GM12878 (cell line): ENCODE results near the gene NAALADL2. TPM values are rescaled to one million over a fixed set of nuclear protein-coding genes. Genes with fewer than 3 reads are reported as not detected.

Experiments used
- ATAC-seq: fragments of 200-7000 bp; cut with Tn5 transposase; 3 replicates; pipeline ENCODE4 v1.9.1; 2020; ENCODE audit warnings: mild to moderate bottlenecking, moderate library complexity
- BruUV-seq: library from RNA; stranded (reverse); fragments of 400-500 nt; replicated peaks from 2 replicates; lab custom pipeline; 2021; lab: Mats Ljungman, UMichigan
- CTCF ChIA-PET: fragments of 300-600 bp; sonication (Branson Sonifier 250); formaldehyde crosslinking; extraction: SDS; loops from one replicate; lab custom pipeline; 2021; ENCODE audit warnings: inconsistent platforms; lab: Yijun Ruan, JAX
- POLR2A ChIA-PET: fragments of 350-600 bp; formaldehyde crosslinking; extraction: SDS; loops from one replicate; lab custom pipeline; 2021; ENCODE audit warnings: inconsistent platforms; lab: Charles Lee
- RAD21 ChIA-PET: fragments of 300-600 bp; sonication (Branson Sonifier 250); formaldehyde crosslinking; loops from one replicate; lab custom pipeline; 2023; ENCODE audit warnings: antibody characterized with exemption; ENCODE audit not compliant: unreplicated experiment; lab: Charles Lee
- SMC1A ChIA-PET: fragments of 300-600 bp; sonication (Branson Sonifier 250); formaldehyde crosslinking; loops from one replicate; lab custom pipeline; 2023; ENCODE audit not compliant: unreplicated experiment, uncharacterized antibody; lab: Charles Lee
- DNase-seq: peaks from one replicate; pipeline ENCODE4 v3.0.0-alpha.2; 2011; ENCODE audit warnings: low read depth, low spot score
- FAIRE-seq: peaks from 3 replicates; lab custom pipeline; 2011; peaks lifted over from hg19 to GRCh38; lab: Jason Lieb, UNC
- H2AFZ ChIP-seq: 2 replicates; pipeline ENCODE4 v1.6.0; 2011; ENCODE audit warnings: low read depth, low read length, control low read depth; ENCODE audit not compliant: control insufficient read depth
- H3K27ac ChIP-seq: 2 replicates; pipeline ENCODE4 v1.5.1; 2011; ENCODE audit warnings: control low read depth; ENCODE audit not compliant: control insufficient read depth, insufficient read depth
- H3K27me3 ChIP-seq, 2 experiments: replicated peaks in 1 of 2; 2 replicates each; pipeline versions ENCODE4 v1.6.0 to v1.6.1; 2011; ENCODE audit warnings: low read length in 1 of 2; ENCODE audit not compliant: control insufficient read depth in 2 of 2, insufficient read depth in 2 of 2
- H3K36me3 ChIP-seq, 2 experiments: 2 replicates each; pipeline ENCODE4 v1.5.1; 2011; ENCODE audit warnings: low read length in 1 of 2; ENCODE audit not compliant: control insufficient read depth in 2 of 2, insufficient read depth in 2 of 2
- H3K4me1 ChIP-seq: 2 replicates; pipeline ENCODE4 v1.6.1; 2011; ENCODE audit warnings: mild to moderate bottlenecking, low read length, moderate library complexity, mixed read lengths; ENCODE audit not compliant: control insufficient read depth, insufficient read depth
- H3K4me2 ChIP-seq: 2 replicates; pipeline ENCODE4 v1.6.0; 2011; ENCODE audit warnings: control low read depth; ENCODE audit not compliant: control insufficient read depth, insufficient read depth
- H3K4me3 ChIP-seq: fragments of 200-600 bp; sonication (generic); 2 replicates; pipeline ENCODE4 v1.5.1; 2016
- H3K79me2 ChIP-seq: 2 replicates; pipeline ENCODE4 v1.6.0; 2011; ENCODE audit warnings: low read length; ENCODE audit not compliant: control insufficient read depth, insufficient read depth
- H3K9ac ChIP-seq: 2 replicates; pipeline ENCODE4 v1.8.0; 2011; ENCODE audit warnings: low read length, control low read depth, mixed read lengths; ENCODE audit not compliant: control insufficient read depth, insufficient read depth
- H3K9me3 ChIP-seq: replicated peaks from 3 replicates; pipeline ENCODE4 v1.5.1; 2011; ENCODE audit warnings: mild to moderate bottlenecking, low read length; ENCODE audit not compliant: control insufficient read depth, insufficient read depth
- H4K20me1 ChIP-seq: 2 replicates; pipeline ENCODE4 v1.6.0; 2011; ENCODE audit not compliant: control insufficient read depth, insufficient read depth
- CEBPB ChIP-seq, 2 experiments: fragments of 150-350 bp in 1 of 2; IDR thresholded peaks; 2 replicates each; pipeline ENCODE4 v1.6.1; 2012 to 2014; ENCODE audit warnings: low read depth in 2 of 2, low read length in 2 of 2, borderline replicate concordance in 1 of 2, inconsistent platforms in 1 of 2
- E4F1 ChIP-seq: fragments of 450-650 bp; IDR thresholded peaks from 2 replicates; pipeline ENCODE4 v1.6.1; 2018; ENCODE audit warnings: borderline replicate concordance, mild to moderate bottlenecking; ENCODE audit not compliant: partially characterized antibody
- EED ChIP-seq: sonication (generic); IDR thresholded peaks from 2 replicates; pipeline ENCODE4 v1.6.1; 2016; ENCODE audit warnings: antibody characterized with exemption, low read depth
- HSF1 ChIP-seq: fragments of 150-350 bp; IDR thresholded peaks from 2 replicates; pipeline ENCODE4 v1.6.1; 2014; ENCODE audit warnings: mild to moderate bottlenecking, low read depth, low read length
- IRF5 ChIP-seq: fragments of 450-650 bp; IDR thresholded peaks from 2 replicates; pipeline ENCODE4 v1.6.1; 2017; ENCODE audit warnings: borderline replicate concordance
- MEF2B ChIP-seq: fragments of 450-650 bp; IDR thresholded peaks from 2 replicates; pipeline ENCODE4 v1.6.1; 2018; ENCODE audit warnings: mild to moderate bottlenecking, moderate library complexity; ENCODE audit not compliant: partially characterized antibody, poor library complexity, severe bottlenecking
- MXI1 ChIP-seq: fragments of 150-350 bp; IDR thresholded peaks from 2 replicates; pipeline ENCODE4 v1.6.1; 2011; ENCODE audit warnings: low read depth, mild to moderate bottlenecking, inconsistent platforms, low read length, improper control_type of control experiment
- MYC ChIP-seq: IDR thresholded peaks from 2 replicates; pipeline ENCODE4 v1.6.1; 2011; ENCODE audit warnings: mild to moderate bottlenecking, low read length, moderate library complexity, inconsistent platforms; ENCODE audit not compliant: insufficient read depth, insufficient replicate concordance, insufficient read length, severe bottlenecking
- POU2F2 ChIP-seq: IDR thresholded peaks from 3 replicates; pipeline ENCODE4 v1.6.1; 2011; ENCODE audit warnings: low read depth, mild to moderate bottlenecking, low read length, borderline replicate concordance
- RAD21 ChIP-seq: IDR thresholded peaks from 2 replicates; pipeline ENCODE4 v1.6.1; 2011; ENCODE audit warnings: mild to moderate bottlenecking, low read depth, low read length, moderate library complexity; ENCODE audit not compliant: insufficient read depth
- RUNX3 ChIP-seq: IDR thresholded peaks from 2 replicates; pipeline ENCODE4 v1.6.1; 2012; ENCODE audit warnings: low read length, inconsistent platforms
- SMAD5 ChIP-seq: IDR thresholded peaks from 2 replicates; pipeline ENCODE4 v1.6.1; 2016; ENCODE audit warnings: antibody characterized with exemption, low read depth
- TARDBP ChIP-seq: IDR thresholded peaks from 2 replicates; pipeline ENCODE4 v1.6.1; 2016; ENCODE audit warnings: borderline replicate concordance
- ZNF217 ChIP-seq: fragments of 450-650 bp; IDR thresholded peaks from 2 replicates; pipeline ENCODE4 v1.6.1; 2017; ENCODE audit warnings: antibody characterized with exemption, mild to moderate bottlenecking
- ZSCAN29 ChIP-seq: fragments of 450-650 bp; IDR thresholded peaks from 2 replicates; pipeline ENCODE4 v1.6.1; 2017; ENCODE audit warnings: mild to moderate bottlenecking, moderate library complexity
- WGBS: methylation state at CpG from one replicate; pipeline ENCODE4 v1.1.6; 2016; ENCODE audit warnings: low lambda C conversion rate; ENCODE audit not compliant: insufficient replicate concordance, insufficient coverage; ENCODE audit errors: missing lambda C conversion rate; 5-methylcytosine and 5-hydroxymethylcytosine counted together
- in situ Hi-C: fragments of 300-500 bp; cut with MboI; formaldehyde crosslinking; loops from 9 replicates; pipeline ENCODE4 v1.14.3; 2018; ENCODE audit warnings: mixed read lengths
- intact Hi-C: fragments of 100-400 bp; cut with micrococcal nuclease; formaldehyde crosslinking; loops from one replicate; pipeline ENCODE4 v1.14.2; 2022; ENCODE audit not compliant: unreplicated experiment
- polyA plus RNA-seq, 11 experiments: library from polyadenylated mRNA; depleted of rRNA in 4 of 11; unstranded in 6 of 11; stranded (reverse) in 5 of 11; fragments of >200 nt; fragmentation: Nextera tagmentation in 4 of 11; fragmentation: Illumina TruSeq in 1 of 11; extraction: Ambion mirVana in 4 of 11; extraction: Trizol in 1 of 11; gene quantifications; 1 replicate in 1 of 11; 2 replicates in 10 of 11; pipeline versions ENCODE4 v1.2.1 to v1.2.3, GENCODE V29; 2011 to 2016; ENCODE audit warnings: inconsistent platforms in 2 of 11, missing spikeins in 2 of 11, low read depth in 1 of 11
- total RNA-seq, 4 experiments: library from RNA; depleted of rRNA in 3 of 4; stranded (reverse); fragments of >200 nt in 3 of 4; fragmentation: Illumina TruSeq in 1 of 4; extraction: Trizol in 1 of 4; gene quantifications; 2 replicates each; pipeline versions ENCODE4 v1.2.1 to v1.2.3, GENCODE V29; 2013 to 2021
- TF ChIP-seq, protein P1 (sequence below): fragments of 450-650 bp; IDR thresholded peaks from 2 replicates; pipeline ENCODE4 v1.6.1; 2017; ENCODE audit warnings: mild to moderate bottlenecking

NAALADL2 gene
- total and polyA plus RNA-seq, 10 of the 15 experiments (the other 5 are each of a cell fraction or from before 2014, with no cell fraction given), result 0.06 to 10.8 (median 0.46) TPM

DNA sequence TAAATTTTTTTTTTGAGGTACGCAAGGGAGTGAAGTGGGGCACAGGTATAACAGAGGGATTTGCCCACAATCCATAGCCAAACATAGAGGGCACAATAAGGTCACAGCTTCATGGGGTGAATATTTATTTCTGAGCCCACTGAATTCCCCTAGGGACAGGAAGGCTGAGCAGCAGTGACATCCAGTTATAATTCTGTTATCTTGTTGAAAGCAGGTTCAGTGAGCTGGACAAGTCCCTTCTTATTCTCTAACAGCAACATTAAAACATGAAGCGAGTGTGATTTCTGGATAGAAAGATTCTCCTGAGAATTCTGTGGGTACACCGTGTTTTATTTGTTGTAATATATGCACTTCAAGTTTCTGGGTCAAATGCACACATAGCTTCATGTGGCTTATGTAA is 538.2 kb downstream of the NAALADL2 start (continued):
- TF ChIP-seq HSF1 (no peak), RAD21 (no peak), ZSCAN29 (no peak), EED (no peak), ZNF217 (no peak), E4F1 (no peak), RUNX3 (no peak), MEF2B (no peak), MYC (no peak)

- in situ Hi-C loops, result no loop called here
- H2AFZ ChIP-seq, result no peak overlapping the region
- no peaks in the 10 kb centered on the region for H3K27me3 ChIP-seq
- H3K9me3 ChIP-seq, result no peaks in the 10 kb centered on the region; the same call in 2 of the 3 replicates
- no peaks in the 10 kb centered on the region for H3K79me2 ChIP-seq
- no peaks in the 10 kb centered on the region for H3K36me3 ChIP-seq
- intact Hi-C loops, result no loop called here
- 41% methylated on average over 4 of the region's 4 CpGs for WGBS
- H4K20me1 ChIP-seq, result no peaks in the 10 kb centered on the region
- RAD21 ChIA-PET, result no interaction called here
- no peak for DNase-seq
- CTCF ChIA-PET, result no interaction called here
- H3K27ac ChIP-seq, result no peak overlapping the region
- POLR2A ChIA-PET, result no interaction called here
- no peak for FAIRE-seq
- SMC1A ChIA-PET, result no interaction called here
- no peak overlapping the region for H3K9ac ChIP-seq
- ATAC-seq, result no peak
- no peak overlapping the region for H3K4me3 ChIP-seq
- no TSS peak for BruUV-seq
- no peaks in the 10 kb centered on the region for H3K4me1 ChIP-seq
- H3K4me2 ChIP-seq, result no peak overlapping the region
- TF ChIP-seq IRF5, result no peak
- TF ChIP-seq SMAD5, result no peak
- TF ChIP-seq, protein P1, sequence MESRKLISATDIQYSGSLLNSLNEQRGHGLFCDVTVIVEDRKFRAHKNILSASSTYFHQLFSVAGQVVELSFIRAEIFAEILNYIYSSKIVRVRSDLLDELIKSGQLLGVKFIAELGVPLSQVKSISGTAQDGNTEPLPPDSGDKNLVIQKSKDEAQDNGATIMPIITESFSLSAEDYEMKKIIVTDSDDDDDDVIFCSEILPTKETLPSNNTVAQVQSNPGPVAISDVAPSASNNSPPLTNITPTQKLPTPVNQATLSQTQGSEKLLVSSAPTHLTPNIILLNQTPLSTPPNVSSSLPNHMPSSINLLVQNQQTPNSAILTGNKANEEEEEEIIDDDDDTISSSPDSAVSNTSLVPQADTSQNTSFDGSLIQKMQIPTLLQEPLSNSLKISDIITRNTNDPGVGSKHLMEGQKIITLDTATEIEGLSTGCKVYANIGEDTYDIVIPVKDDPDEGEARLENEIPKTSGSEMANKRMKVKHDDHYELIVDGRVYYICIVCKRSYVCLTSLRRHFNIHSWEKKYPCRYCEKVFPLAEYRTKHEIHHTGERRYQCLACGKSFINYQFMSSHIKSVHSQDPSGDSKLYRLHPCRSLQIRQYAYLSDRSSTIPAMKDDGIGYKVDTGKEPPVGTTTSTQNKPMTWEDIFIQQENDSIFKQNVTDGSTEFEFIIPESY, result no peak
- no peak for TF ChIP-seq EED
- TF ChIP-seq MXI1, result no peak
- TF ChIP-seq TARDBP, result no peak
- TF ChIP-seq CEBPB (IDR thresholded peaks at IDR 0.05; ENCODE audit: borderline replicate concordance in 1 of 2, low read depth in 2 of 2, low read length in 2 of 2), result no peak
- TF ChIP-seq POU2F2, result no peak
These were observed 539.5 kb downstream of the NAALADL2 start for GRCh38 chr3:175398676-175399075.
